ENCODE results near the gene TRIM9.

Gene TRIM9

DNA sequence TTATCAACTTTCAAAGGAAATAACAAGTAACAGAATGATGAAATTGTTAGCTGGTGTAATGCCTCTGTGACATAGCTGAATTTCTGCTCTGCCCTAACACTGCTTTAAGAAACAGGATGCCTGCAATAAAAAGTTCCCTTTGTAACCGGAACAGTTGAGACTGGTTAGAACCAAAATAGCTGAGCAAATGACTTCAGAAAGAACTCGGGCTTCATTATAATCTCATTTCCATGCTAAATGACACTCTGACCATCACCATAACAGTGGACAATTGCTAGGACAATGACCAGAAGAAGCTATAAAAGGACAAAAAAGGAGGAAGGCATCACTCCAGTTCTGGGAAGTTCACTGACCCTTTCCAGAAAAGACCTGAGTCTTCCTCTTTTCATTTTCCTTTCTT lies 127.1 kb downstream of the TRIM9 start:
- Histone ChIP-seq H3K36me3 (ENCODE audit: insufficient read depth, low read length) (no peaks in the 10 kb centered on the region), H3K9me2 (replicated peaks; ENCODE audit: low read depth, low read length) (no peaks in the 10 kb centered on the region), H3K4me3 (ENCODE audit: low read length, poor library complexity, severe bottlenecking) (no peak overlapping the region), H4K20me1 (ENCODE audit: insufficient read depth, low read length, poor library complexity, severe bottlenecking) (no peaks in the 10 kb centered on the region), H3K79me2 (ENCODE audit: insufficient read depth, low read length) (no peaks in the 10 kb centered on the region), H3K9me3 (ENCODE audit: insufficient read depth, low read depth, low read length) (no peaks in the 10 kb centered on the region), H3K27me3 (ENCODE audit: insufficient read depth, low read length, poor library complexity, severe bottlenecking) (no peaks in the 10 kb centered on the region), H3F3A (ENCODE audit: low read depth) (no peaks in the 10 kb centered on the region), H2AFZ (ENCODE audit: low read length) (no peak overlapping the region), H3K4me1 (ENCODE audit: insufficient read depth, low read length, poor library complexity, severe bottlenecking) (no peaks in the 10 kb centered on the region), H3K4me2 (ENCODE audit: low read depth, low read length, poor library complexity, severe bottlenecking) (no peak overlapping the region), H3K9ac (ENCODE audit: low read depth, low read length, poor library complexity, severe bottlenecking) (no peak overlapping the region)
- no peak for TF ChIP-seq EZH2phosphoT487 (IDR thresholded peaks at IDR 0.05; ENCODE audit: borderline replicate concordance)
- TF ChIP-seq, protein P1, sequence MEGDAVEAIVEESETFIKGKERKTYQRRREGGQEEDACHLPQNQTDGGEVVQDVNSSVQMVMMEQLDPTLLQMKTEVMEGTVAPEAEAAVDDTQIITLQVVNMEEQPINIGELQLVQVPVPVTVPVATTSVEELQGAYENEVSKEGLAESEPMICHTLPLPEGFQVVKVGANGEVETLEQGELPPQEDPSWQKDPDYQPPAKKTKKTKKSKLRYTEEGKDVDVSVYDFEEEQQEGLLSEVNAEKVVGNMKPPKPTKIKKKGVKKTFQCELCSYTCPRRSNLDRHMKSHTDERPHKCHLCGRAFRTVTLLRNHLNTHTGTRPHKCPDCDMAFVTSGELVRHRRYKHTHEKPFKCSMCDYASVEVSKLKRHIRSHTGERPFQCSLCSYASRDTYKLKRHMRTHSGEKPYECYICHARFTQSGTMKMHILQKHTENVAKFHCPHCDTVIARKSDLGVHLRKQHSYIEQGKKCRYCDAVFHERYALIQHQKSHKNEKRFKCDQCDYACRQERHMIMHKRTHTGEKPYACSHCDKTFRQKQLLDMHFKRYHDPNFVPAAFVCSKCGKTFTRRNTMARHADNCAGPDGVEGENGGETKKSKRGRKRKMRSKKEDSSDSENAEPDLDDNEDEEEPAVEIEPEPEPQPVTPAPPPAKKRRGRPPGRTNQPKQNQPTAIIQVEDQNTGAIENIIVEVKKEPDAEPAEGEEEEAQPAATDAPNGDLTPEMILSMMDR (conservative IDR thresholded peaks at IDR 0.05; ENCODE audit: low read length), result no peak

DNA sequence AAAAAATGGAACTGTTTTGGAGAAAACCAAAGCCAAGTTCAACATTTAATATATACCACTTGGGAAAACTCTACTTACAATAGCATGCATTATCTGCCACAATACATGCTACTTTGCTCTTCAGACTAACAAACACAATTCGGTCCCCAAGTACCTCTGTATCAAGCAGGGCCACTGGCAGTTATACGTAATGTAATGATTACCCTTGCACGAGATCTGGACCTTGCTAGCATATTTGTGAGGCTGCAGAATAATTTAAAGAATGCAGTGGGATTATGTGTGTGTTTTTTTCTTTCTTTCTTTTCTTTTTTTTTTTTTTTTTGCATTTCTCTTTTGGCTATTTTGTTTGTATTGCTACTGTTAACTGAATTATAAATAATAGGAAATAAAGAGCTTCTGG lies 127.8 kb downstream of the TRIM9 start:
- no peaks in the 10 kb centered on the region for H3K27me3 ChIP-seq (ENCODE audit: insufficient read depth, low read length, poor library complexity, severe bottlenecking)
- H3K4me1 ChIP-seq (ENCODE audit: insufficient read depth, low read length, poor library complexity, severe bottlenecking), result no peaks in the 10 kb centered on the region
- no peak overlapping the region for H2AFZ ChIP-seq (ENCODE audit: low read length)
- no peak overlapping the region for H3K4me3 ChIP-seq (ENCODE audit: low read length, poor library complexity, severe bottlenecking)
- no peaks in the 10 kb centered on the region for H3F3A ChIP-seq (ENCODE audit: low read depth)
- H3K36me3 ChIP-seq (ENCODE audit: insufficient read depth, low read length), result no peaks in the 10 kb centered on the region
- no peaks in the 10 kb centered on the region for H3K79me2 ChIP-seq (ENCODE audit: insufficient read depth, low read length)
- no peaks in the 10 kb centered on the region for H3K9me3 ChIP-seq (ENCODE audit: insufficient read depth, low read depth, low read length)
- H3K9me2 ChIP-seq (replicated peaks; ENCODE audit: low read depth, low read length), result no peaks in the 10 kb centered on the region
- H4K20me1 ChIP-seq (ENCODE audit: insufficient read depth, low read length, poor library complexity, severe bottlenecking), result no peaks in the 10 kb centered on the region
- no peak for TF ChIP-seq EZH2phosphoT487 (IDR thresholded peaks at IDR 0.05; ENCODE audit: borderline replicate concordance)
- H3K9ac ChIP-seq (ENCODE audit: low read depth, low read length, poor library complexity, severe bottlenecking), result no peak overlapping the region
- H3K4me2 ChIP-seq (ENCODE audit: low read depth, low read length, poor library complexity, severe bottlenecking), result no peak overlapping the region

DNA sequence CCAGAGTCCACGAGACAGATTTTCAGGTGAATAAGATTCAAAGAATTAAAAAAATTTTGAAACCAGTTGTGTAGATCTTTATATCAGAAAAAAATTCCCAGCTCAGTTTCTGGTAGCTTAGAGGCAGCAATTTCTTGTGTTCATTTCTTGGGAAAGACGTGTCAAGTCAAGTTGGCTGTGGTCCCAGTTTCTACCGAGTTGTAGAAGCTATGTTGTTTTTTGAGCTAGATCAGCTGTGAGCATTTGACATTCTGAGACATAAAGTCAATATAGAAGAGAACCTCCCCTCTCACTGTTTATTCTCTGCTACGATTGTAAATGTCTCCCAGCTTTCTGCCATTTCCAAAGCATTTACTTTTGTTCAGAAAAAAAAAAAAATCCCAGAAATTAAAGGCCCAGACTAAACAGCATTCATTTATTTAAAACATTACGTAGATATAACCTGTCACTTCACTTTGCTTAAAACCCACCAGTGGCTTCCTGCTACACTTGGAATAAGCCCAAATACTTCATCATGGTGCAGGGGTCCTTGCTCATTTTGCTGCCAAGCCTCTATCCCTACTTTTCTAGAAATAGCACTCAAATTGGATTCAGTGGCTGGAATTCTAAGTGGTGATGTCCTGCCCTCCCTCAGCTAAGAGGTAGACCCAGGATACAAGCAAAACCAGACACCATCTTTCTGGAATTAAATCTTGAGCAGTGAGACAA lies 130.1 kb downstream of the TRIM9 start:
- TF ChIP-seq, protein P1 (conservative IDR thresholded peaks at IDR 0.05; ENCODE audit: low read length), result no peak
- no peak for TF ChIP-seq EZH2phosphoT487 (IDR thresholded peaks at IDR 0.05; ENCODE audit: borderline replicate concordance)
- Histone ChIP-seq H3K9me2 (replicated peaks; ENCODE audit: low read depth, low read length) (no peaks in the 10 kb centered on the region), H3F3A (ENCODE audit: low read depth) (no peaks in the 10 kb centered on the region), H3K79me2 (ENCODE audit: insufficient read depth, low read length) (no peaks in the 10 kb centered on the region), H3K4me3 (ENCODE audit: low read length, poor library complexity, severe bottlenecking) (no peak overlapping the region), H3K9ac (ENCODE audit: low read depth, low read length, poor library complexity, severe bottlenecking) (no peak overlapping the region), H2AFZ (ENCODE audit: low read length) (no peak overlapping the region), H3K9me3 (ENCODE audit: insufficient read depth, low read depth, low read length) (no peaks in the 10 kb centered on the region), H3K4me2 (ENCODE audit: low read depth, low read length, poor library complexity, severe bottlenecking) (no peak overlapping the region), H4K20me1 (ENCODE audit: insufficient read depth, low read length, poor library complexity, severe bottlenecking) (no peaks in the 10 kb centered on the region), H3K36me3 (ENCODE audit: insufficient read depth, low read length) (no peaks in the 10 kb centered on the region), H3K27me3 (ENCODE audit: insufficient read depth, low read length, poor library complexity, severe bottlenecking) (no peaks in the 10 kb centered on the region), H3K4me1 (ENCODE audit: insufficient read depth, low read length, poor library complexity, severe bottlenecking) (no peaks in the 10 kb centered on the region)

DNA sequence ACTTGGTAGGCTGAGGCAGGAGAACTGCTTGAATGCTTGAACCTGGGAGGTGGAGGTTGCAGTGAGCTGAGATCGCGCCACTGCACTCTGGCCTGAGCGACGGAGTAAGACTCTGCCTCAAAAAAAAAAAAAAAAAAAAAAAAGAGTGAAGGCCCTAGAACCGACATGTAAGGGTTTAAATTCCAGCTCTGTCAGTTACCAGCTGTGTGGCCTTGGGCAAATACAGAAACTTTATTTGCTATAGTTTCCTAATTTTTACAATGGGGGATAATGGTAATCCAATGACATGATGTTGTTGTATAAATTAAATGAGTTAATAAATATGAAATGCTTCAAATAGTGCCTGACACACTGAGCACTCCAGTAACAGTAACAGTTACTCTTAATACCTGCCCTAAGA lies 131.0 kb downstream of the TRIM9 start:
- no peaks in the 10 kb centered on the region for H3K9me2 ChIP-seq (replicated peaks; ENCODE audit: low read depth, low read length)
- no peaks in the 10 kb centered on the region for H3K27me3 ChIP-seq (ENCODE audit: insufficient read depth, low read length, poor library complexity, severe bottlenecking)
- TF ChIP-seq, protein P1 (conservative IDR thresholded peaks at IDR 0.05; ENCODE audit: low read length), result no peak
- TF ChIP-seq EZH2phosphoT487 (IDR thresholded peaks at IDR 0.05; ENCODE audit: borderline replicate concordance), result no peak
- H3K9ac ChIP-seq (ENCODE audit: low read depth, low read length, poor library complexity, severe bottlenecking), result no peak overlapping the region
- H3F3A ChIP-seq (ENCODE audit: low read depth), result no peaks in the 10 kb centered on the region
- no peak overlapping the region for H3K4me2 ChIP-seq (ENCODE audit: low read depth, low read length, poor library complexity, severe bottlenecking)
- H3K9me3 ChIP-seq (ENCODE audit: insufficient read depth, low read depth, low read length), result no peaks in the 10 kb centered on the region
- H3K79me2 ChIP-seq (ENCODE audit: insufficient read depth, low read length), result no peaks in the 10 kb centered on the region
- no peak overlapping the region for H3K4me3 ChIP-seq (ENCODE audit: low read length, poor library complexity, severe bottlenecking)
- H2AFZ ChIP-seq (ENCODE audit: low read length), result no peak overlapping the region
- no peaks in the 10 kb centered on the region for H3K4me1 ChIP-seq (ENCODE audit: insufficient read depth, low read length, poor library complexity, severe bottlenecking)
- no peaks in the 10 kb centered on the region for H4K20me1 ChIP-seq (ENCODE audit: insufficient read depth, low read length, poor library complexity, severe bottlenecking)
- no peaks in the 10 kb centered on the region for H3K36me3 ChIP-seq (ENCODE audit: insufficient read depth, low read length)
